GM19397 (cell line): ENCODE measurements around the gene RSPRY1.
A peak's percentile ranks its signal among the peaks of the same experiment; 100 is the strongest.

Experiments used
- ATAC-seq: cut with Tn5 transposase; IDR thresholded peaks from one replicate; pipeline ENCODE4 v1.9.1; 2021; ENCODE audit warnings: mild to moderate bottlenecking, moderate library complexity; ENCODE audit not compliant: unreplicated experiment

Gene RSPRY1

DNA sequence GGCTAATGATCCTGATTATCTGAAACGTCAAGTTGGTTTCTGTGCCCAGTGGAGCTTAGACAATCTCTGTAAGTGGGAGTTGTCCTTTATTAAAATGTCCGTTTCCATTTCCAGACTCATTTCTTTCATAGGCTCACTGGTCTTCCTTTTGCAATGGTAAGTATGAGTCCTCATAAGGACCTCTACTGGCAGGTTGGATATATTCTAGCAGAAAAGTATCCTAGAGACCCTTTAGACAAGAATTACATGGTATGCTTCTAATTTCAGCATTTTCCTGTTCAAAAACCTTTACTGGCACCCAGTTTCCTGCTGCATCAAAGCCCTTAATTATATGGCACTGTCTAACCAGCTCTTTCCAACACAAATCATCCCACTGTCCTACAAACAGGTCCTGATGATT, 30.8 kb downstream of the RSPRY1 start:
- no peak for ATAC-seq

DNA sequence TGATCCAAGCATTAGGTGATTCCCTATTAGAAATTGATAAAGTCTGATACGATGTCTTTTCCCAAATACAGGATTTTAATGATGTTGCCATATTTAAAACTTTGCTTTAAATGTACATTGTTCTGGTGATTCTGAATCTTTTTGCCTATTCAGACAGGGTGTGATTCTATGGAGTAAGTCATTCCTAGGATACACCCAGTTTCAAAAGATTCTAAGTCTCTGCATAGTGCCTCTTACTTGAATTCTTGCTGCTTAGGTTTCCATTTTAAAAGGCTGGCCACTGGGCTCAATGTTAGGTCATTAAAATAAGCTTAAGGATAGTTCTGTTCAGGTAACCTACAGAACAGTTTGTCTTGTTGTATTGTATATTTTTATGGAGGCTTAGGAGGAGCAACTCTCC, 36.9 kb downstream of the RSPRY1 start:
- ATAC-seq = no peak

DNA sequence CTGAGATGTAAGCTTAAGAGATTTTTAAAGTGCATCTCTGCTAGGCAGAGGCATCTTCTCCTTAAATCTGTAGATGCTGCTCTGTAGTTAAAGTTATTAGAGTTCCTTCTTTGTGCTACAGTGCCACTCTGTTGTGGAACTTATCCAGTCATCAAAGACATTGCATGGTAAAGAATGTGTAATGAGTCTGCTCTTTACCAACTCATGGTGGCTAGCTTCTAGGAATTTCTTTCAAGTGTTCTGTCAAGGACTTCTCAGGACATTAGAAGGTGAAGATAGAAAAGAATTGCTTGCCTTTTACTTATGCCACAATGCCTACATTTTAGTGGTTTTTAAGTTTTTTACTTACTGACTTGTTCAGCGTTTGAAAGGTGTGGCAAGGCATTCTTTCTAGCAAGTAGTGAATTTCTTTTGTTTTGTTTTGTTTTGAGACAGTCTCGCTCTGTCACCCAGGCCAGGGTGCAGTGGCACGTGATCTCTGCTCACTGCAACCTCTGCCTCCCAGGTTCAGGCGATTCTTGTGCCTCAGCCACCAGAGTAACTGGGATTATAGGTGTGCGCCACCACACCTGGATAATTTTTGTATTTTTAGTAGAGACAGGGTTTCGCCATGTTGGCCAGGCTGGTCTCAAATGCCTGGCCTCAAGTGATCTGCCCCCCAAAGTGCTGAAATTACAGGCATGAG, 38.7 kb downstream of the RSPRY1 start:
- no peak for ATAC-seq

DNA sequence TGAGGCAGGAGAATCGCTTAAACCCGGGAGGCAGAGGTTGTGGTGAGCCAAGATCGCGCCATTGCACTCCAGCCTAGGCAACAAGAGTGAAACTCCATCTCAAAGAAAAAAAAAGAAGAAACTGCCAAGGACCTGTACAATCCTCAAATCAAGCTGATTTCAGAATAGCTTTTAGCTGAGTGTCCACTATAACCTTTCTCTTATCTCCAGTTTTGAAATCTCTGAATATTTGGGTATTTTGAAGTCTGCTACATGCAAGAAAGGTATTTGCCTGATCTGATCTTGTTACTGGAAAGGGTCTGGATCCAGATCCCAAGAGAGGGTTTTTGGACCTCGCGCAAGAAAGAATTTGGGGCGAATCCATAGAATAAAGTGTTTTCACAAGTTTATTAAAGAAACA, 39.8 kb downstream of the RSPRY1 start:
- ATAC-seq = no peak

DNA sequence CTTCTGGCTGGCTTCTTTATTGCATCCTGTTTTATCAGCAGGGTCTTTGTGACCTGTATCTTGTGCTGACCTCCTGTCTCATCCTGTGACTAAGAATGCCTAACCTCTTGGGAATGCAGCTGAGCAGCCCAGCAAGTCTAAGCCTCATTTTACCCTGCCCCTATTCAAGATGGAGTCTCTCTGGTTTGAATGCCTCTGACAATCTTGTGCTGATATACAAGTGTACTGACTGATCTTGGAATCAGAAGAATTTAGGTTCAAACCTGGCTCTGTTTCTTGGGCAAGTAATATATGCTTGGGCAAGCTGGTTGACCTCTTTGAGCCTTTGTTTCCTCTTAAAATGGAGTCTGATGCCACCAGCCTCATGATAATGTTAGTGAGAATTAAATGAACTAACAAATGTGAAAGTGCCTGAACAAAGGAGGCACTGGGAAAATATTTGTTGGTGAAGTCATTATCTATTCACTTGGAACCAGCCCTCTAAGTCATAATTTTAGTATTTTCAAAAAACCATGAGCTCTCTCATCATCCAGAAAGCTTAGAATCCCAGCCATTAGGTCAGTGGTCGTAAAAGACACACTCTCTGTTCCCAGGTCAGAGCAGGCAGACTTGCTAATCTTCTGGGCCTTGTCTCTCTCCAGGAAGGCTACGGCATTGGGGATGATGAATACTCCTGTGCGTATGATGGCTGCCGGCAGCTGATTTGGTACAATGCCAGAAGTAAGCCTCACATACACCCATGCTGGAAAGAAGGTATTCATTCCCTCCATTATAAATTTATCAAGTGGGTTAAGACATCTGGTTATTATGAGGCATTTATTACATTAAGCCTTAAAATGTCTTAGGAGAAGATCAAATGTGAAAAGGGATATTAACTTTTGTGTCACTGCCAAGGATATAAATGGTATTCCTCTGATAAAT, 40.8 kb downstream of the RSPRY1 start:
- ATAC-seq = no peak

DNA sequence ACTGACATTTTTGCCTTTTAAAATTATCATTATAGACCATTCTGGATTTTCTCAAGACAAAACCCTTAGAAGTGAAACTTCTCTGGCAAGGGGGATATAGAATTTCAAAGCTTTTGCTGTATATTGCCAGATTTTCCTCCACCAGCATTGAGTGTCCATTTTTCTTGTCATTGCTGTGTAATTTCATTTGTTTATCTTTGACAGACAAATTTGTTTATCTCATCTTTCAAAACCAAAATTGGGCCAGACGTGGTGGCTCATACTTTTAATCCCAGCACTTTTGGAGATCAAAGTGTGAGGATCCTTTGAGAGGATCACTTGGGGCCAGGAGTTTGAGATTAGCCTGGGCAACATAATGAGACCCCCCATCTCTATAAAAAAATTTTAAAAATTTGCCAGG, 43.0 kb downstream of the RSPRY1 start:
- ATAC-seq = no peak

DNA sequence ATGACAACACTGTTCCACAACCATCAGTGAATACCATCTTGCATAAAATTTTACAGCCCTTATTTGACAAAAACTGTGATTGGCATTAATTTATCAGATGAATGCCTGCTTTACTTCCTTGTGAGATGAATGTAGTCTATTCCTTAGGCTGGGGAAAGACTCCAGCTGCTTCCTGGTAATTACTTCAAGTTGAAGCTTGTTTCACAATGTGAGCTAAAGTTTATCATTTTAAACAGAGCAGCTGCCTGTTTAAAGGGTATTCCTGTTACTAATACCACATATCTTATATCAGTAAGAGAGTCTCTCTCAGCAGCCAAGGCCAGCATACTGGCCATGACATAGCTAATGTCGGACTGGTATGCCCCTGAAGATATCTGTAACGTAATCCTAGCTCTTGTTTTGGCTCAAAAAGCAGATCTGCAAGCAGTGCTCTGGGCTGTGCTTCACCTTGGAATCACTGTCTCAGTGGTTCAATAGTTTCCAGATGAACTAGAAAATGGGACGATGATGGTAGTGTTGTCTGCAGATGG, 45.8 kb downstream of the RSPRY1 start:
- no peak for ATAC-seq

DNA sequence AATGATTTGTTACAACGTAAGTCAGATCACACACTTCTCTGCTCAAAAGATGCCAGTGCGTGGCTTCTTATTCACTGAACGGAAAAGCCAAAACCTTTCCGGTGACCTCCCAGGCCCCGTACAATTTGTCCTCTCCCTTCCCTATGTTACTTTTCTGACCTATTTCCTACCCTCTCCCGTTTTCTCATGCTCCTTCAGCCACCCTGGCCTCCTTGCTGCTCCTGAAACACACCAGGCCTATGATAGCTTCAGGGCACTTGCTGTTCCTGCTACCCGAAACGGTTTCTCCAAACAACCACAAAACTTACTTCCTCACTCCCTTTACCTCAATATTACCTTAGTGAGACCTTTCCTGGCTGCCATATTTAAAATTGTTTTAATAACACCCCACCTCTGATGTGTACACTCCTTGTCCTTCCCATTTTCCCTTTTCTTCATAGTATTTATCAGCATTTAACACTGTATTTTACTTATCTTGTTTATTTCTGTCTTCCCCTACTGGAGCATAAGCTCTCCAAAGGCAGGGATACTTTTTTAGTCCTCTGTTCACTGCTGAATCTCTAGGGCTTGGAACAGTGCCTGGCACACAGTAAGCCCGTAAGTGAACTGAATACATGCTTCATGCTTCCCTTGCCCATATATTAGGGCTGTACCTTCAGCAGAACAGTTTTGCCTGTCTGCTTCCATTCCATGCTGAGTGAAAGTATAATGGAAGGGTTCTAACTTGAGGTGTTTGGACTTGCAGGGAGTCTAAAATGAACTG, 48.0 kb downstream of the RSPRY1 start:
- no peak for ATAC-seq

DNA sequence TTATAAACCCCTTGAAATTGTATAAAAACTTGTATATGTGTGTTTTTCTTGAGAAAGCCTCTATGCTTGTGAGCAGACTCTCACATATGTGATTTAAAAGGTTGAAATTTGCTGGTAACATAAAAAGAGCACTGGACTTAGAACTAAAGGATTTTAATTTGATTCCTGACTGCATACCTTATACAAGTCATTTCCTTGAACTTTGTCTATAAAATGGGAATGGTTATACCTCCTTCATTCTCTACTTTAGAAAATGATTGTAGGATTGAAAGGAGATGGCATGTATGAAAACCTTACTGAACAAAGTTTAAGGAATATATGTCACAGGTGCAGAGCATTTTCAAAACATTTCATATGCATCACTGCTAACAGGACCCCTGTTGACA, 48.6 kb downstream of the RSPRY1 start:
- no peak for ATAC-seq

DNA sequence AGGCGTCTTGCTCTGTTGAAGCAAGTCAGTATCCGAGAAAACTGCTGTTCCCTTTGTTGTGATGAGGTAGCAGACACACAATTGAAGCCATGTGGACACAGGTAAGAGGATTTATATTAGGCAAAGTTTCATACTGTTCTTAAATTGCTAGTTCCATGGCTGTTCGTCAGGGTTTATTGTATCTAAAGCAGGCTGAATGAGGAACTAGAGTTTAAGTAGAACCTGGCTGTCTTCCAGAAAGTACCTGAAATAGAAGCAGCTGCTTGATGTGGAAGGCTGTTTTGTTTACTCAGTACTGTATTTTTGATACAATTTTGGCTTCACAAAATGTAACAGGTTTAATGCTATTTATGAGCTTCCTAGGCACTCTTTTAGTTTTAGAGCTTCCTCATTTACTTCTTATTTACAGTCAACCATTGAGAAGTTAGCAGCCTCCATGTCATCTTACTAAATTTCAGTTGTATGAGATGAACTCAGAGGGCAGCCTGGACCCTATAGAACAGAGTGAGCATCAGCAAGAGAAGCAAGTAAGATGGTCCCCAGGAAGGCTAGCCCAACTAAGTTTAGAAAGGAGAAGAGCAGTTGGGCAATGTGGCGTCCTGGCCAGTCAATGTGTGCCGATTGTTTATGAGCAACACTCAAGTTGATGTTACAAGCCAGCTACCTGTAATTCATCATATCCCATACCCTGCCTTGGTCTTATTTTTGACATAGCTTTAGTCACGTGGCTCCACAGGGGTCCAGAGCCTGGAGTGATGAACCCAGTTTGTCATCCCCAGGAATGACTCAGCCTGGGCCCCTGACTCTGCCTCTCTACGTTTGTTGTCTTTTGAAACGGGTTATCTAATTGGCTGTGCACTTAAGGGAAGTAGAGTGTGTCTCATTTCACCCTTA, 49.2 kb downstream of the RSPRY1 start:
- no peak for ATAC-seq

DNA sequence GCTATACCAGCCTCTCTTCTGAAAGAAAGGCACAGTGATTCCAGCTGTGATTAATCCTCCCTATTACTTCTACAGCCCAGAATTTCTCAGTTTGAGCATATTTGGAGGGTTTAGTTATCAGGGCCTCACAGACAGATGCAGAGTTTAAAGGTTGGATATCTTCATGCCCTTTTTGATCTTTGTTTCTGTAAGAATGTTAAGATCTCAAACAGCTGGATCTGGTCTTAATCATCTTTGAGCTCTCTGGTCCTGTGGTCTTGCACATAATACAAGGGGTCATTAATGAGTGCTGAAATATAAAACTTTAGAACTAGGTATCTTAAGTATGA, 49.9 kb downstream of the RSPRY1 start:
- no peak for ATAC-seq

DNA sequence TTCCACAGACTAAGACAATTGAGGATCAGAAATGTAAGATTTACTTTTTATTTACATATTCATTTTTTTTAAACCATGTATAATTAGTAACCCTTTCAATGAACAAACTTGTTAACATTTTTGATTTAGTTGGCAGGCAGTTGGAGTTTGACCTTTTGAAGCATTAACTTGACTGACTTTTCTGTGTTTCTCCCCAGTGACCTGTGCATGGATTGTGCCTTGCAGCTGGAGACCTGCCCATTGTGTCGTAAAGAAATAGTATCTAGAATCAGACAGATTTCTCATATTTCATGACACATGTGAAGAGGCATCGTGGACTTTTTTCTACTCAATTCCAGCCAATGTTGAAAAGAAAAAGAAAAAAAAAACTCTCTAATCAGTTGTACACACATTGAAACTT, 52.6 kb downstream of the RSPRY1 start:
- ATAC-seq = no peak

DNA sequence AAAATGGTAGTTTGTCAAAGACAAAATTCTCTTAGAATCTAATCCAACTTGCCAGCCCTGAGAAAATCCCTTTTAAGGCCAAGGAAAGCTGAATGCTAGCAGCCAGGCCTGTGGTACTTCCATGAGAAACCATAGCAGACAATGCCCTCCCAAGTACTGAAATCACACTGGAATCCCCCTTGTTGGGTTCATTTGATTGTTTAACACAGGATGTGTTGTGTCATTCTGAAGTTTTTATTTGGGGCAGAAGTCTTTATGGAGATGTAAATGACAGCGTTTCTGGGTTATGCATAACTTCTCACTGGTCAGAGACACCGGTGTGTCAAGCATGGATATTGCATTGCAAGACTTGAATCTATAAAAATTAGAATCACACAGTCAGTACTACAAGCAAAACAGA, 53.0 kb downstream of the RSPRY1 start:
- ATAC-seq = no peak

DNA sequence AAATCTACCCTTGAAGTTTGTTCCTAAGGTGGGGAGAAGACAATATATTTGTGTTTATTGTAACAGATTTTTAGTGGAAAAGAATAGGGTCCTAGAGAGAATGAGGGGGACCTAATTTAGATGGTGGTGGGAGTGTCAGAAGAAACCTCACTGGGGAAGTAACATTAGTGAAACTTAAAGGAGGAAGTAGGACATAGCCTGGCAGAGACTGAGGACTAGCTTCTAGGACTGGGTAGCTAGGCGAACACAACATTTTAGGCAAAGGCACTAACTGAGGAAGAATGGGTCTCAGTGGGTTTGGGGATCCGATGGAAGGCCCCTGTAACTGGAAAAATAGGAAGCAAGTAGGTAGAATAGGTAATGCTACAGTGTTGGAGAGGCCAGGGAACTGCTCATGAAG, 54.7 kb downstream of the RSPRY1 start:
- ATAC-seq = no peak

DNA sequence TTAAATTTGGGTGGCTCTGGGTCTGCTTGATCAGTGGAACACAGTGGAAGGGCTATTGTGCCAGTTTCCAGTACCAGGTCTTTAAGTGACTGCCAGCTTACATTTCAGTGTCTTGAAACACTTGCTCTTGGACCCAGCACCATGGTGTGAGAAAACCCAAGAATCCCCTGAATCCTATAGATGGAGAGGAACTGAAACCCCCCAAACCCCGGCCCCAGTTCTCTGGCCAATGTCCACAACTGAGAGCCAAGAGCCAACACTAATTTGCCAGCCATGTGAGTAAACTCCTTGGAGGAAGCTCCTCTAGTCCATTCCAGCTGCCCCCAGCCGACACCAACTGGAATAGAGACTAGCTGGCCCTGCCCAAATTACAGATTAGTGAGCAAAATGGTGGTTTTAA, 56.5 kb downstream of the RSPRY1 start:
- ATAC-seq = no peak

DNA sequence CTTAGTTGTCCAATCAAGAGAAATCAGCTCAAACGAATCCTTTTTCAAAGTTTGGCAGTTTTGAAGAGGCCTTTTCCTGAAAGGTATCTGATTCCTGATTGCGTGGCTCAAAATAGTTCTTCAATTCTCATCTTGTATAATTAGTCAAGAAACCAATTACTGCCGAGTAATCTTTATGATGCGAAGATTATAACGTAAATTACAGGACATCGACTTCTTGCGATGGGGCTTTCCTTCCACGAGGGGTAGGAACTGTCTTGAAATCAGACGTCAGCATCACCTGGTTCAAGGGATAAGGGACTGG, 58.3 kb downstream of the RSPRY1 start:
- peak; percentile 8 for ATAC-seq

DNA sequence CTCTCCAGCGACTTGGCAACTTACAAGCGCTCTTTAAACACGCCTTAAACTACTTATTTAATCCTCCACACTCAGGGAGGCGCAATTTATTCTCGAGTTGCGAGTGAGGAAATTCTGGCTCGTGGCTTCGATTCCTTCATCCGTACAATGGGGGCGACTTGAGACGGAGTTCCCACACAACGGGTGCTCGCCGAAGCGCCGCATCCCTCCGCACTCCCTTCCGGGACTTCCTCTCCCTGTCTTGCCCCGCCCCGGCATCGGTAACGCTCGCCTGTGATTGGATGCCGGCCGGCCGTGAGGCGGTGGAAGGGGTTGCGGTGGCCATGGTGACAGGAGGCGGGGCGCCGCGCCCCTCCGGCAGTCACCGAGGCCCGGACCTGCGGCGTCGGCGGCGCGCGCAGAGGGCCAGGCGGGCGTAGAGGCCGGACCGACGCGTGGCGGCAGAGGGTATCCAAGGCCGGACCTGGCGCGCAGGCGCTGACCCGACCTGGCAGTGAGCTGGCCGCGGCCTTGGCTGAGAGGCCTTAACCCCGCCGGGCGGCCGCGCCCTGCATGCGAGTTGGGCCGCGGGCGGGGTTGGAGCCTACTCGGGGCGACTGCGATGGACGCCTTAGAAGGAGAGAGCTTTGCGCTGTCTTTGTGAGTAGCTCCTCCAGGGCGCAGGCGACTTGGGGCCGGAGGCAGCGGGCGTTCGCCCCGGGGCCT, 58.8 kb downstream of the RSPRY1 start, which contains the start of gene ARL2BP:
ARL2BP (plus strand) TSS at position 493 of the 705 bp plus-strand sequence; CDS start at position 602, 109 bp downstream.
- ATAC-seq = peak; percentile 94

DNA sequence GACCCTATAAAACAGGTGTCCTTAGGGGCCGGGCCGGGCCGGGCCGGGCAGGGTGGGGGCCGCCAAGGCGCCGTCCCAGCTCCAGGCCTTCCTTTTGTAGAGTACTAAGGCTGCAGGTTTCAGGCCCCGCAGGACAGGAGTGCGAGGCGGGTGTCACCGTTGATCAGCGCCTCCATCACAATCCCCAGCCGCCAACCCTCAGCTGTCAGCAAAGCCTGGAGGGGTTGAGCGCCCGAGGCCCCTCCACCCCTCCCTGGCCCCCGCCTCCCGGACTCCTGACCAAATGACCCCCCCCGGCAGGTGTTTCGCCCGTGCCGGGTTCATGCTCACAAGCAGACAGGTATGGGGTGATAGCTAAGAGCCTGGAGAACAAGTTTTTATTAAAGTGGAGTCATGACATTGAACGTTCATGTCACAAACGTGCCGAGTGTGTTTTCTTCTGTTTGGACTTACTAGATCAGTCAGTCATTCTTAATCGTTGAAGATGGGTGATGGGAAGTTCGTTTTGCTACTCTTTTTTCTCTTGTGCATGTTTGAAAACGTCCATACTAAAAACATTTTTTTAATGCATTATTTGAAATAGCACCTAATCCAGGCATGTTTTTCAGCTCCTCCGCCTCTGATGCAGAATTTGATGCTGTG, 59.5 kb downstream of the RSPRY1 start:
- ATAC-seq = no peak

DNA sequence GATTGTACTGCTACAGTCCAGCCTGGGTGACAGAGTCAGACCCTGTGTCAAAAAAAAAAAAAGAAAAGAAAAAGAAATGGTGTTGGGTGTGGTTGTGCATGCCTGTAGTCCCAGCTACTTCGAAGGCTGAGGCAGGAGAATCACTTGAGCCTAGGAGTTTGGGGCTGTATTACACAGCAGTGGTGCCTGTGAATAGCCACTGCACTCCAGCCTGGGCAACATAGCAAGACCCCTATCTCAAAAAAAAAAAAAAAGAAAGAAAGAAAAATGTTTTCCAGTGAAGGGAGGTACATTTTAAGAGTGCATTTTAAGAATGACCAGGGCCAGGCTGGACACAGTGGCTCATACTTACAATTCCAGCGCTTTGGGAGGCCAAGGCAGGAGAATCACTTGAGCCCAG, 65.2 kb downstream of the RSPRY1 start:
- ATAC-seq = no peak
